Body of pancreas (tissue), 4 donors: Measurements from ENCODE around the gene B2M. TPM values are rescaled to one million over a fixed set of nuclear protein-coding genes. Genes with fewer than 3 reads are reported as not detected.
"Not testable (repeated sequence)": the region's sequence is repeated elsewhere in the genome, so short reads cannot be mapped to it uniquely, and the experiment has no call there.

Experiments
- ATAC-seq: fragments of 150-250 bp; one replicate; pipeline ENCODE4 v1.9.1; 2016
- DNase-seq, 4 donors: peaks; one replicate each; pipeline ENCODE4 v3.0.0-alpha.2; 2019
- H3K27ac ChIP-seq, 4 donors: fragments of 200-600 bp; sonication (generic); 1 replicate in 3 of 4; 2 replicates in 1 of 4; pipeline versions ENCODE4 v1.5.1 to v1.6.1; 2016 to 2019; ENCODE audit warnings: mild to moderate bottlenecking in 1 of 4, mixed read lengths in 1 of 4, moderate library complexity in 1 of 4
- H3K27me3 ChIP-seq, 2 donors: fragments of 200-600 bp; sonication (generic); one replicate each; pipeline ENCODE4 v1.6.0; 2016; ENCODE audit warnings: mild to moderate bottlenecking in 1 of 2
- H3K36me3 ChIP-seq, 2 donors: fragments of 200-600 bp; sonication (generic); replicated peaks in 1 of 2; 2 replicates each; pipeline ENCODE4 v1.5.1; 2016; ENCODE audit warnings: low read depth in 2 of 2; ENCODE audit not compliant: insufficient read depth in 1 of 2
- H3K4me1 ChIP-seq: fragments of 200-600 bp; sonication (generic); one replicate; pipeline ENCODE4 v1.6.0; 2016
- H3K4me3 ChIP-seq, 2 donors: fragments of 200-600 bp; sonication (generic); 1 replicate in 1 of 2; 2 replicates in 1 of 2; pipeline ENCODE4 v1.5.1; 2016 to 2019
- H3K9me3 ChIP-seq, 3 donors: fragments of 200-600 bp; sonication (generic); 1 replicate in 2 of 3; 2 replicates in 1 of 3; pipeline ENCODE4 v1.5.1; 2016
- POLR2A ChIP-seq, 3 donors: fragments of 450-650 bp; IDR thresholded peaks; one replicate each; pipeline ENCODE4 v1.6.1; 2016; ENCODE audit warnings: antibody characterized with exemption in 3 of 3, mild to moderate bottlenecking in 2 of 3
- WGBS, 2 donors: methylation state at CpG; one replicate each; pipeline ENCODE4 v1.1.5; 2017; 5-methylcytosine and 5-hydroxymethylcytosine counted together
- intact Hi-C: fragments of 100-400 bp; cut with DNase I; formaldehyde crosslinking; loops from one replicate; pipeline ENCODE4 v1.15.1; 2023
- total RNA-seq, 2 donors: library from RNA; depleted of rRNA; stranded (reverse); fragments of >200 nt; gene quantifications; one replicate each; pipeline ENCODE4 v1.1.0, GENCODE V29; 2016
- TF ChIP-seq, protein P1 (sequence below), 7 experiments: fragments of 450-650 bp in 4 of 7; fragments of 200-600 bp in 3 of 7; sonication (generic) in 3 of 7; IDR thresholded peaks; one replicate each; pipeline ENCODE4 v1.5.1; 2016 to 2019; ENCODE audit warnings: antibody characterized with exemption in 7 of 7

B2M gene
- total RNA-seq, 2 donors from 2014 or later, result 774 to 835 TPM

DNA sequence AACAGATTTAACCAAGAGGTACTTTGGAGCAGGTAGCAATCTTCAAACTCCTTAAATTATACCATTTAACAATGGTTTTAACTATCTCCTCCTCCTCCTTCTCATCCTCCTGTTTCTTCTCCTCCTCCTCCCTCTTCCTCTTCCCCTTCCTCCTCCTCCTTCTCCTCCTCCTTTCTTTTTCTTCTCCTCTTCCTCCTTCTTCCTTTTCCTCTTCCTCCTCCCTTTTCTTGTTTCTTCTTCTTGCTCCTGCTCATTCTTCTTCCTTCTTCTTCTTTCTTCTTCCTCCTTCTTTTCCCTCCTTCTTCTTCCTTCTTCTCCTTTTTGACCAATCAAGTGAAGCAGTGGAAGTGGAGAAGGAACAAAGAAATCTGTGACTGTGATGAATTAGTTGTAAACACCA, 14.3 kb upstream of the B2M start:
- intact Hi-C loops, result no loop called here
- no peak overlapping the region for H3K27ac ChIP-seq
- DNase-seq (no peak), ATAC-seq (no peak)
- H3K36me3 ChIP-seq, result no peaks in the 10 kb centered on the region
- no peak overlapping the region for H3K4me3 ChIP-seq
- H3K9me3 ChIP-seq, result no peaks in the 10 kb centered on the region
- H3K4me1 ChIP-seq, result no peaks in the 10 kb centered on the region
- no peaks in the 10 kb centered on the region for H3K27me3 ChIP-seq
- TF ChIP-seq, protein P1, sequence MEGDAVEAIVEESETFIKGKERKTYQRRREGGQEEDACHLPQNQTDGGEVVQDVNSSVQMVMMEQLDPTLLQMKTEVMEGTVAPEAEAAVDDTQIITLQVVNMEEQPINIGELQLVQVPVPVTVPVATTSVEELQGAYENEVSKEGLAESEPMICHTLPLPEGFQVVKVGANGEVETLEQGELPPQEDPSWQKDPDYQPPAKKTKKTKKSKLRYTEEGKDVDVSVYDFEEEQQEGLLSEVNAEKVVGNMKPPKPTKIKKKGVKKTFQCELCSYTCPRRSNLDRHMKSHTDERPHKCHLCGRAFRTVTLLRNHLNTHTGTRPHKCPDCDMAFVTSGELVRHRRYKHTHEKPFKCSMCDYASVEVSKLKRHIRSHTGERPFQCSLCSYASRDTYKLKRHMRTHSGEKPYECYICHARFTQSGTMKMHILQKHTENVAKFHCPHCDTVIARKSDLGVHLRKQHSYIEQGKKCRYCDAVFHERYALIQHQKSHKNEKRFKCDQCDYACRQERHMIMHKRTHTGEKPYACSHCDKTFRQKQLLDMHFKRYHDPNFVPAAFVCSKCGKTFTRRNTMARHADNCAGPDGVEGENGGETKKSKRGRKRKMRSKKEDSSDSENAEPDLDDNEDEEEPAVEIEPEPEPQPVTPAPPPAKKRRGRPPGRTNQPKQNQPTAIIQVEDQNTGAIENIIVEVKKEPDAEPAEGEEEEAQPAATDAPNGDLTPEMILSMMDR (IDR thresholded peaks at IDR 0.05), result no peak
- no peak for TF ChIP-seq POLR2A (IDR thresholded peaks at IDR 0.05)

DNA sequence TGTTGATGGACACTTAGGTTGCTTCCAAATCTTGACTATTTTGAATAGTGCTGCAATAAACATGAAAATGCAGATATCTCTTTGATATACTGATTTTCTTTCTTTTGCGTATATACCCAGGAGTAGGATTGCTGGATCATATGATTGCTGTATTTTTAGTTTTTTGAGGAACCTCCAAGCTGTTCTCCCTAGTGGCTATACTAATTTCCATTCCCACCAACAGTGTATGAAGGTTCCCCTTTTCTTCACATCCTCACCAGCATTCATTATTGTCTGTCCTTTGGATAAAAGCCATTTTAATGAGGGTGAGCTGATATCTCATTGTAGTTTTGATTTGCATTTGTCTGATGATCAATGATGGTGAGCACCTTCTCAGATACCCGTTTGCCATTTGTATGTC, 12.7 kb upstream of the B2M start:
- intact Hi-C loops, result no loop called here
- TF ChIP-seq, protein P1 (IDR thresholded peaks at IDR 0.05), result no peak
- TF ChIP-seq POLR2A (IDR thresholded peaks at IDR 0.05), result no peak
- Histone ChIP-seq H3K4me1 (no peaks in the 10 kb centered on the region), H3K4me3 (no peak overlapping the region), H3K9me3 (no peaks in the 10 kb centered on the region), H3K27me3 (no peaks in the 10 kb centered on the region), H3K27ac (no peak overlapping the region), H3K36me3 (no peaks in the 10 kb centered on the region)
- WGBS, 2 donors, result 78 to 86% methylated on average over 2 of the region's 2 CpGs
- no peak for ATAC-seq
- DNase-seq, result no peak

DNA sequence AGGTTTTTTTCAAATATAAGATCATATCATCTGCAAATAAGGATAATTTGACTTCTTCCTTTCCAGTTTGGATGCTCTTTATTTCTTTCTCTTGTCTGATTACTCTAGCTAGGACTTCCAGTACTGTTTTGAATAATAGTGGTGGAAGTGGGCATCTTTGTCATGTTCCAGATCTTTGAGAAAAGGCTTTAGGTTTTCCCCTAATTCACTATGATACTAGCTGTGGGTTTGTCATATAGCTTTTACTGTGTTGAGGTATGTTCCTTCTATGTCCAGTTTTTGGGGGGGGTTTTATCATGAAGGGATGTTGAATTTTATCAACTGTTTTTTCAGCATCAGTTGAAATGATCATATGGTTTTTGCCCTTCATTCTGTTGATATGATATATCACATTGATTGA, 10.6 kb upstream of the B2M start:
- H3K36me3 ChIP-seq, H3K27ac ChIP-seq, H3K9me3 ChIP-seq, ATAC-seq, H3K4me3 ChIP-seq, H3K4me1 ChIP-seq, intact Hi-C loops, DNase-seq, H3K27me3 ChIP-seq: not testable (repeated sequence)

DNA sequence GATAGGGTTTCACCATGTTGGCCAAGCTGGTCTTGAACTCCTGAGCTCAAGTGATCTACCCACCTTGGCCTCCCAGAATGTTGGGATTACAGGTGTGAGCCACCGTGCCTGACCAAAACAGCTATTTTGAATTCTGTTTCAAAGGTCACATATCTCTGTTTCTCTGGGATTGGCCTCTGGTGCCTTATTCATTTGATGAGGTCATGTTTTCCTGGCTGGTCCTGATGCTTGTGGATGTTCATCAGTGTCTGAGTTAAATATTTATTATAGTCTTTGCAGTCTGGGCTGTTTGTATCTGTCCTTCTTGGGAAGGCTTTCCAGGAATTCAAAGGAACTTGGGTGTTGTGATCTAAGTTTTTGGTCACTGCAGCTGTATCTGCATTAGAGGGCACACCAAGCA, 5.3 kb upstream of the B2M start:
- Histone ChIP-seq H3K27me3 (no peaks in the 10 kb centered on the region), H3K4me1 (peaks cover 6% of the 10 kb centered on the region), H3K36me3 (no peaks in the 10 kb centered on the region), H3K9me3 (no peaks in the 10 kb centered on the region), H3K4me3 (no peak overlapping the region), H3K27ac (no peak overlapping the region)
- ATAC-seq, result no peak
- TF ChIP-seq POLR2A (IDR thresholded peaks at IDR 0.05), result no peak
- TF ChIP-seq, protein P1 (IDR thresholded peaks at IDR 0.05), result no peak
- intact Hi-C loops, result no loop called here
- 63 to 100% methylated on average over 1 of the region's 1 CpG for WGBS, 2 donors
- no peak for DNase-seq

DNA sequence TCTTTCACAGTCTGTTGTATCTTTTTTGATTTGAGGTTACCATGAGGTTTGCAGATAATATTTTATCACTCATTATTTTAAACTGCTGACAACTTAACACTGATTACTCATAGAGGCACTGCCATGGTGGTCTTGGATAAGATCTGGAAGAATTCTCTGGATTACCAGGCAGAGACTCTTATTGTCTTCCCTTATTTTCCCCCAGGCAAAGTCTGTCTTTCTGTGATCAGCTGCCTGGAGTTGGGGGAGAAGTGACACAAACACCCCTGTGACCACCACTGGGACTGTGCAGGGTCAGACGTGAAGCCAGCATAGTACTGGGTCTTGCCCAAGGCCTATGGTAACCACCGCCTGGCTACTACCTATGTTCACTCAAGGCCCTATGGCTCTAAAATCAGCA, 4.9 kb upstream of the B2M start:
- ATAC-seq (no peak), DNase-seq (no peak)
- H3K27ac ChIP-seq, result no peak overlapping the region
- TF ChIP-seq POLR2A (IDR thresholded peaks at IDR 0.05), result no peak
- TF ChIP-seq, protein P1 (IDR thresholded peaks at IDR 0.05), result no peak
- intact Hi-C loops, result no loop called here
- WGBS, 2 donors, result 95 to 100% methylated on average over 1 to 2 of the region's 2 CpGs
- no peaks in the 10 kb centered on the region for H3K9me3 ChIP-seq
- peaks cover 6% of the 10 kb centered on the region for H3K4me1 ChIP-seq
- no peak overlapping the region for H3K4me3 ChIP-seq
- no peaks in the 10 kb centered on the region for H3K36me3 ChIP-seq
- H3K27me3 ChIP-seq, result no peaks in the 10 kb centered on the region
